HEK293 (cell line): Measurements from ENCODE around the gene EMP3.

Experiments used
- AEBP2 ChIP-seq: fragments of 450-650 bp; formaldehyde crosslinking; IDR thresholded peaks from 2 replicates; pipeline ENCODE4 v1.5.1; 2016; ENCODE audit warnings: missing biosample characterization, missing genetic modification characterization, borderline replicate concordance
- ZNF585B ChIP-seq: fragments of 450-650 bp; formaldehyde crosslinking; IDR thresholded peaks from 2 replicates; pipeline ENCODE4 v1.5.1; 2016; ENCODE audit warnings: missing biosample characterization, missing genetic modification characterization

- TF ChIP-seq ZNF585B (tag by site-specific recombination) (no peak), AEBP2 (tag by site-specific recombination) (no peak)
Observed at GRCh38 chr19:48329167-48329891, 4.0 kb downstream of the EMP3 start.
